Activated T-cell treated with anti-CD3 and anti-CD28 coated beads, Interleukin-2, amount 50 U/mL, for 4 hours (primary cell): ENCODE results near the gene TNFRSF25. TPM values are rescaled to one million over a fixed set of nuclear protein-coding genes. Genes with fewer than 3 reads are reported as not detected.

Experiments used
- ATAC-seq, 2 donors: fragments of 200-7000 bp; cut with Tn5 transposase; one replicate each; pipeline ENCODE4 v1.10.0; 2021
- DNase-seq: peaks from one replicate; pipeline ENCODE4 v3.0.0-alpha.2; 2020
- H3K27me3 Mint-ChIP-seq: one replicate; pipeline ENCODE4 v1.8.0; 2021; ENCODE audit warnings: low read depth, mixed read lengths
- H3K36me3 Mint-ChIP-seq: one replicate; pipeline ENCODE4 v1.8.0; 2022; ENCODE audit warnings: mixed read lengths; ENCODE audit not compliant: insufficient read depth
- H3K4me1 Mint-ChIP-seq: one replicate; pipeline ENCODE4 v1.8.0; 2021; ENCODE audit warnings: low read depth, mixed read lengths
- H3K4me3 Mint-ChIP-seq: one replicate; pipeline ENCODE4 v1.8.0; 2021; ENCODE audit warnings: mild to moderate bottlenecking, moderate library complexity, mixed read lengths
- H3K9me3 Mint-ChIP-seq: one replicate; pipeline ENCODE4 v1.8.0; 2021; ENCODE audit warnings: mixed read lengths
- total RNA-seq, 3 donors: library from RNA; stranded (reverse); gene quantifications; one replicate each; pipeline ENCODE4 v1.2.1, GENCODE V29; 2021

TNFRSF25 gene
- total RNA-seq, 3 donors from 2014 or later: 137 to 149 (median 145) TPM

- DNase-seq (peak; percentile 88), ATAC-seq (peak; percentile 76)
- Mint-ChIP-seq H3K9me3 (no peaks in the 10 kb centered on the region), H3K27me3 (peaks cover 26% of the 10 kb centered on the region), H3K4me1 (peaks cover 16% of the 10 kb centered on the region), H3K36me3 (no peaks in the 10 kb centered on the region), H3K4me3 (peak overlapping the region; percentile 37)
Measured at GRCh38 chr1:6486433-6487011, 20.5 kb upstream of the TNFRSF25 start.

GRCh38 chr1:6485168-6486101, 19.5 kb upstream of the TNFRSF25 start:
- DNase-seq: no peak
- ATAC-seq: no peak
- Mint-ChIP-seq H3K4me3 (no peak overlapping the region), H3K27me3 (peaks cover 26% of the 10 kb centered on the region), H3K36me3 (no peaks in the 10 kb centered on the region), H3K4me1 (peaks cover 11% of the 10 kb centered on the region), H3K9me3 (no peaks in the 10 kb centered on the region)

GRCh38 chr1:6484826-6485167, 18.8 kb upstream of the TNFRSF25 start:
- H3K27me3 Mint-ChIP-seq: peaks cover 26% of the 10 kb centered on the region
- peaks cover 11% of the 10 kb centered on the region for H3K4me1 Mint-ChIP-seq
- no peaks in the 10 kb centered on the region for H3K36me3 Mint-ChIP-seq
- H3K9me3 Mint-ChIP-seq: no peaks in the 10 kb centered on the region
- no peak for ATAC-seq
- H3K4me3 Mint-ChIP-seq: no peak overlapping the region
- no peak for DNase-seq

- no peak overlapping the region for H3K4me3 Mint-ChIP-seq
- peaks cover 11% of the 10 kb centered on the region for H3K4me1 Mint-ChIP-seq
Measured at GRCh38 chr1:6483761-6484117, 17.8 kb upstream of the TNFRSF25 start.

GRCh38 chr1:6483017-6483760, 17.2 kb upstream of the TNFRSF25 start:
- H3K36me3 Mint-ChIP-seq: no peaks in the 10 kb centered on the region
- DNase-seq: no peak
- no peak for ATAC-seq
- no peak overlapping the region for H3K4me3 Mint-ChIP-seq
- no peaks in the 10 kb centered on the region for H3K9me3 Mint-ChIP-seq
- H3K4me1 Mint-ChIP-seq: peaks cover 11% of the 10 kb centered on the region
- peaks cover 26% of the 10 kb centered on the region for H3K27me3 Mint-ChIP-seq

More at GRCh38 chr1:6483761-6484117, 17.8 kb upstream of the TNFRSF25 start:
- H3K36me3 Mint-ChIP-seq: no peaks in the 10 kb centered on the region
- peaks cover 26% of the 10 kb centered on the region for H3K27me3 Mint-ChIP-seq
- DNase-seq (no peak), ATAC-seq (no peak)
- no peaks in the 10 kb centered on the region for H3K9me3 Mint-ChIP-seq

GRCh38 chr1:6481820-6482219, 15.8 kb upstream of the TNFRSF25 start:
- Mint-ChIP-seq H3K9me3 (no peaks in the 10 kb centered on the region), H3K36me3 (no peaks in the 10 kb centered on the region)

GRCh38 chr1:6477039-6477820, 11.3 kb upstream of the TNFRSF25 start:
- no peaks in the 10 kb centered on the region for H3K4me1 Mint-ChIP-seq
- H3K9me3 Mint-ChIP-seq: no peaks in the 10 kb centered on the region
- no peaks in the 10 kb centered on the region for H3K36me3 Mint-ChIP-seq
- DNase-seq: no peak
- no peak overlapping the region for H3K4me3 Mint-ChIP-seq
- ATAC-seq: no peak
- peaks cover 4% of the 10 kb centered on the region for H3K27me3 Mint-ChIP-seq

More at GRCh38 chr1:6481820-6482219, 15.8 kb upstream of the TNFRSF25 start:
- DNase-seq: no peak
- H3K27me3 Mint-ChIP-seq: peaks cover 25% of the 10 kb centered on the region
- no peak overlapping the region for H3K4me3 Mint-ChIP-seq
- no peak for ATAC-seq
- H3K4me1 Mint-ChIP-seq: peaks cover 11% of the 10 kb centered on the region

GRCh38 chr1:6476483-6476882, 10.5 kb upstream of the TNFRSF25 start:
- no peak for DNase-seq
- Mint-ChIP-seq H3K27me3 (no peaks in the 10 kb centered on the region), H3K9me3 (no peaks in the 10 kb centered on the region), H3K4me3 (no peak overlapping the region), H3K4me1 (no peaks in the 10 kb centered on the region), H3K36me3 (no peaks in the 10 kb centered on the region)
- no peak for ATAC-seq

- ATAC-seq: peak; percentile 90
- no peak overlapping the region for H3K4me3 Mint-ChIP-seq
- H3K9me3 Mint-ChIP-seq: no peaks in the 10 kb centered on the region
- H3K4me1 Mint-ChIP-seq: no peaks in the 10 kb centered on the region
- H3K36me3 Mint-ChIP-seq: no peaks in the 10 kb centered on the region
- DNase-seq: peak; percentile 84
- no peaks in the 10 kb centered on the region for H3K27me3 Mint-ChIP-seq
Measured at GRCh38 chr1:6475381-6476133, 9.6 kb upstream of the TNFRSF25 start.

- Mint-ChIP-seq H3K36me3 (no peaks in the 10 kb centered on the region), H3K4me1 (no peaks in the 10 kb centered on the region), H3K4me3 (no peak overlapping the region), H3K27me3 (no peaks in the 10 kb centered on the region), H3K9me3 (no peaks in the 10 kb centered on the region)
- ATAC-seq (no peak), DNase-seq (no peak)
Measured at GRCh38 chr1:6474815-6475282, 8.9 kb upstream of the TNFRSF25 start.

GRCh38 chr1:6473974-6474814, 8.2 kb upstream of the TNFRSF25 start:
- DNase-seq (no peak), ATAC-seq (no peak)
- no peak overlapping the region for H3K4me3 Mint-ChIP-seq
- no peaks in the 10 kb centered on the region for H3K36me3 Mint-ChIP-seq
- no peaks in the 10 kb centered on the region for H3K4me1 Mint-ChIP-seq
- no peaks in the 10 kb centered on the region for H3K27me3 Mint-ChIP-seq
- no peaks in the 10 kb centered on the region for H3K9me3 Mint-ChIP-seq

GRCh38 chr1:6473156-6473555, 7.2 kb upstream of the TNFRSF25 start:
- H3K9me3 Mint-ChIP-seq: no peaks in the 10 kb centered on the region
- H3K4me1 Mint-ChIP-seq: no peaks in the 10 kb centered on the region
- no peaks in the 10 kb centered on the region for H3K27me3 Mint-ChIP-seq
- ATAC-seq (no peak), DNase-seq (no peak)
- no peaks in the 10 kb centered on the region for H3K36me3 Mint-ChIP-seq
- H3K4me3 Mint-ChIP-seq: no peak overlapping the region

GRCh38 chr1:6472391-6472790, 6.4 kb upstream of the TNFRSF25 start:
- no peak for ATAC-seq
- Mint-ChIP-seq H3K4me3 (no peak overlapping the region), H3K27me3 (no peaks in the 10 kb centered on the region), H3K36me3 (no peaks in the 10 kb centered on the region), H3K4me1 (no peaks in the 10 kb centered on the region), H3K9me3 (no peaks in the 10 kb centered on the region)
- no peak for DNase-seq
